GM12865 (cell line): Measurements from ENCODE around the gene FZD4.
"Not testable (repeated sequence)": the region's sequence is repeated elsewhere in the genome, so short reads cannot be mapped to it uniquely, and the experiment has no call there.

ENCODE experiments used
- DNase-seq: peaks from one replicate; pipeline ENCODE4 v3.0.0; 2010; ENCODE audit warnings: low read depth
- H3K4me3 ChIP-seq: 2 replicates; pipeline ENCODE4 v1.5.1; 2011; ENCODE audit warnings: mild to moderate bottlenecking, low read depth, low read length, control low read depth
- TF ChIP-seq, protein P1 (sequence below): IDR thresholded peaks from 2 replicates; pipeline ENCODE4 v1.5.1; 2011; ENCODE audit warnings: low read length, control low read depth, low read depth, inconsistent platforms; ENCODE audit not compliant: insufficient read depth; ENCODE audit errors: missing control alignments

FZD4 gene

DNA sequence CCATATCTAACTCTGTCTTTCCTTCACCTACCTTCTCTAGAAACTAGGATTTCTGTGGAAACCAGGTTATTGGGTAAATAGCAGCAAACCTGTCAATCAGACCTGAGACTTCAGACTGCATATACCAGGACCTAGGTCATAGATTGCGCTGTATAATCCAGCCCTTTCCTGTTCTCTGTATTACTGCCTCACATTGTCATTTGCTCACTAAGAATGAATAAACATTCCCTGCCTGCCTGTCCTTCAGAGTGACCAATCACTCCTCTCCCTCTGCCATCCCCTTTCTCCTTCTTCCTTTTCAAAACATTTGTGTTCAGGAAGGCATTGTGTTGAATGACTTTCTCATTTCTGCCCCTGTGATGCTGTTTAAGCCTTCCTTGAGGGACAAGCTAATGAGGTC is 14.1 kb upstream of the FZD4 start:
- TF ChIP-seq, protein P1, sequence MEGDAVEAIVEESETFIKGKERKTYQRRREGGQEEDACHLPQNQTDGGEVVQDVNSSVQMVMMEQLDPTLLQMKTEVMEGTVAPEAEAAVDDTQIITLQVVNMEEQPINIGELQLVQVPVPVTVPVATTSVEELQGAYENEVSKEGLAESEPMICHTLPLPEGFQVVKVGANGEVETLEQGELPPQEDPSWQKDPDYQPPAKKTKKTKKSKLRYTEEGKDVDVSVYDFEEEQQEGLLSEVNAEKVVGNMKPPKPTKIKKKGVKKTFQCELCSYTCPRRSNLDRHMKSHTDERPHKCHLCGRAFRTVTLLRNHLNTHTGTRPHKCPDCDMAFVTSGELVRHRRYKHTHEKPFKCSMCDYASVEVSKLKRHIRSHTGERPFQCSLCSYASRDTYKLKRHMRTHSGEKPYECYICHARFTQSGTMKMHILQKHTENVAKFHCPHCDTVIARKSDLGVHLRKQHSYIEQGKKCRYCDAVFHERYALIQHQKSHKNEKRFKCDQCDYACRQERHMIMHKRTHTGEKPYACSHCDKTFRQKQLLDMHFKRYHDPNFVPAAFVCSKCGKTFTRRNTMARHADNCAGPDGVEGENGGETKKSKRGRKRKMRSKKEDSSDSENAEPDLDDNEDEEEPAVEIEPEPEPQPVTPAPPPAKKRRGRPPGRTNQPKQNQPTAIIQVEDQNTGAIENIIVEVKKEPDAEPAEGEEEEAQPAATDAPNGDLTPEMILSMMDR: no peak
- H3K4me3 ChIP-seq: no peak overlapping the region
- DNase-seq: no peak

DNA sequence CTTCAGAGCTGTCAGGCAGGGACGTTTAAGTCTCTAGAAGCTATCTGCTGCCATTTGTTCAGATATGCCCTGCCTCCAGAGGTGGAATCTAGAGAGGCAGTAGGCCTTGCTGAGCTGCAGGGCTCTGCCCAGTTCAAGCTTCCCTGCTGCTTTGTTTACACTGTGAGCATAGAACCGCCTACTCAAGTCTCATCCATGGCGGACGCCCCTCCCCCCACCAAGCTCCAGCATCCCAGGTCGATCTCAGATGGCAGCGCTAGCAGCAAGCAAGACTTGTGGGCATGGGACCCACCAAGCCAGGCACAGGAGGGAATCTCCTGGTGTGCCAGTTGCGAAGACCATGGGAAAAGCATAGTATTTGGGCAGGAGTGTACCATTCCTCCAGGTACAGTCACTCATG is 12.4 kb upstream of the FZD4 start:
- DNase-seq: not testable (repeated sequence)

DNA sequence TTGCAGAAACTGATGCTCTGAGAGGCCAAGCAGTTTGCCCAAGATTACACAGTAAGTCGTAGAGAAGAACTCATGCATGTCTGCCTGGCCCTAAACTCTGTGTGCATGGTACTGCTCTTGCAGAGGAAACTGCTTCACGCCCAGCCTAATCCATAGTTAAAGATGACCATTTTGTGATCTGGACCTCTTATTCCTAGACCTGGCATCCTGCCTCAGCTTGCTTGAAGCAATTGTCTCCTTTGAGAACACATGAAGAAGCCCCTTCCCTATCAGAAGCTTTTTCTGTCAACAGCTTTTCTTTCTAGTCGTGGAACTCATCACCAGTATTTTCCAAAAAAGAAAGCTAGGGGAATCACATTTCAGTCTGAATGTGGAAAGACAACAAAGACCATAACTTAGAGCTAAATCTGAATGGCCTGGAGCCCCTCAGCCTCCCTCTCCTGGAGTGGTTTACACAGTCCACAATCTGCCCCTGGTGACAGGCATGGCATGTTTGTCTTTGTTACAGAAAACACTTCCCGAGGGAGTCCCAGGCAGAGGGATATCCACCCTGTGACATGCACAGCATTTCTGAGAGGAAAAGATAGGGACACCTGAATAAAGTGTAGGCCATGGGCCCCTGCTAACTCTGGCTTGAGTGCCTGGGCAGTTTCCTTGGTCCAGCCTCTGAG is 2.9 kb upstream of the FZD4 start:
- no peak overlapping the region for H3K4me3 ChIP-seq
- TF ChIP-seq, protein P1: no peak
- no peak for DNase-seq

More for the DNA sequence above, 12.4 kb upstream of the FZD4 start:
- H3K4me3 ChIP-seq: not testable (repeated sequence)

DNA sequence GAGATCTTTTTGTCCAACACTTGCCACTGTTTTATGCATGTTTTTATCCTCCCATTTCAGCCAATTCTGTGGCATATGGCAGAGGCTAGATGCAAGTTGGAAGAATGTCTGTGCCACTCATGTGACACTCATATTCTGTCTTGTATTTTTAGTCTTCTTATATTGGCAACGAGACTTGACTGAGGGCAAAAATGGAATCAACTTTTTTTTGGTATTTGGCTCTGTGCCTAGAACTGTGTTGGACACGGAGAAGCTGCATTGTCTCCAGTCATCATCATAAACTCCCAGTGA is 1.7 kb upstream of the FZD4 start:
- no peak overlapping the region for H3K4me3 ChIP-seq
- TF ChIP-seq, protein P1: no peak
- DNase-seq: no peak

DNA sequence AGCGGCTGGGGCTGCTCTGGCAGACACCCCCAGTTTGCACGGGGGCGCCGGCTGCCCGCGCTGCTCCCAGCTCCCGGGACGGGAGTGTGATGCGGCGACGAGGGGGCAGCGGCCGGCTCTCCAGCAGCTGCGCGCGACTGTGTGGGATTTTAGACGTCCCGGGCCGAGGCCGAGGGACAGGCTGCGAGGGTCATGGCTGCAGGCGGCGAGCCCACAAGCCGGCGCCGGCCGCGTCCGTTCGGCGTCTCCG is 159 bp downstream of the FZD4 start:
- H3K4me3 ChIP-seq: peak overlapping the region; percentile 43
- no peak for DNase-seq
- TF ChIP-seq, protein P1: no peak

DNA sequence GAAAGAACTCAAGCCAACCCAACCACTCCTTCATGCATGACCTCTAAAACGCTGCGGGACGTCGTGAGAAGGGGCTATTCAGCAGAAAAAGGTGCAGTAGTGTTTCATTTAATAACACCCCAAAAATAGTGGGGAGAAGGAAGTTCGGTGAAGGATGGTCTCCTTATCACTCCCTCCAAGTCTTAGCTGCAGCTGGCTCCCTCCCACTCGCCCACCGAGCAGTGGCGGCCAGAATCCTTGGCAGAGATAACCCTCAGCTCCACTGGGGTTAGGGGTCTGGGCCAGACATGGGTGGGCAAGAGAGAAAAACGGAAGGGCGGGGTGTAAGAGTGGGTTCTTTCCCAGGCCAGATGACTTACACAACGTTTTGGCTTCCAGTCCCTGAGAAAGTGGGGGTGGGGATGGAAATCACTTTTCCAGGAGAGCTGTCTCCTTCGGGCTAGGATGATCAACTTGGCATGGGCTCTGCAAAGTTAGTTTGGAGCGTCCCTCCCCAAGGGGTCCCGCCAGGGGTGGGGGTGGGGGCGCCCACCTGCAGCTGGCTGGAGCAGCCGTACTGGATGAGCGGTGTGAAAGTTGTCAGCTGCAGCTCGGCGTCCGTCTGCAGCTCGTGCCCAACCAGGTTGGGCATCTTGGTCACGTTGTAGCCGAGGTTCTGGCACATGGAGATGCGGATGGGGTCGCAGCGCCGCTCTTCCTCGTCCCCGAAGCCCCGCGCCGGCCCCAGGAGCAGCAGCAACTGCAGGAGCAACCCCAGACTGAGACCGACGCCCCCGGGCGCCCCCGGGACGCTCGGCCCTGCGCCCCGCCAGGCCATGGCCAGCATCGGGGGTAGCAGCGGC is 705 bp downstream of the FZD4 start:
- TF ChIP-seq, protein P1: no peak
- peak; percentile 7 for DNase-seq
- H3K4me3 ChIP-seq: peak overlapping the region; percentile 43

DNA sequence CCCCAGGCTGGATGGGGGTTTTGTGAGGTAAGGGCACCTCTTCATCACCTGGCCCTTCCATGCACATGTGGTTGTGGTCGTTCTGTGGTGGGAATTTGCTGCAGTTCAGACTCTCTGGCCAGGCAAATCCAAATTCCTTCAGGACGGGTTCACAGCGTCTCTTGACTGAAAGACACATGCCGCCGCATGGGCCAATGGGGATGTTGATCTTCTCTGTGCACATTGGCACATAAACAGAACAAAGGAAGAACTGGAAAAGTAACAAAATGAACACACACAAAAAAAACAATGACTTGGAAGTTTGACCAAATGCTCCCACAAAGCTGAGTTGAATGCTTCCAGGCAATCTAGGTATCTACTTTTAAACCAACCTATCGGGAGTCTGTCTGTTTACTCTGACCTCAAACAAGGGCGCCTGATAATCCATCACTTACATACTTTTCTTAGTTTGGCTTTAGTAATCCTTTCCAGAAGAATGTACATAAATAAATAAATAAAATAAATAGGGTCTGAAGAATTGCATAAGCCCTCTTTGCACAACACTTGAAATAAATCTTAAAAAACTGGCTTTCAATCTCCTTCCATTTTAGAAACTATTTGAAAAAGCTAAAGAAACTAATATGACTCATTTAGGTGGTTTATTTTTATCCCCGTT is 2.8 kb downstream of the FZD4 start:
- TF ChIP-seq, protein P1: no peak
- H3K4me3 ChIP-seq: no peak overlapping the region
- no peak for DNase-seq
